GM10248 (cell line): ENCODE results near the gene BACE1-AS.

Experiments used
- CTCF ChIA-PET: fragments of 300-600 bp; sonication (Branson Sonifier 250); formaldehyde crosslinking; extraction: SDS; loops from one replicate; lab custom pipeline; 2021; ENCODE audit warnings: antibody characterized with exemption; lab: Yijun Ruan, JAX
- POLR2A ChIA-PET: fragments of 350-650 bp; sonication (Branson Sonifier 250); formaldehyde crosslinking; extraction: SDS; loops from one replicate; lab custom pipeline; 2020; ENCODE audit warnings: antibody characterized with exemption; lab: Yijun Ruan, JAX
- DNase-seq: peaks from one replicate; pipeline ENCODE4 v3.0.0; 2012; ENCODE audit errors: extremely low spot score
- TF ChIP-seq, protein P1 (sequence below): IDR thresholded peaks from 2 replicates; pipeline ENCODE4 v1.5.1; 2012; ENCODE audit warnings: mild to moderate bottlenecking, low read depth; ENCODE audit errors: extremely low read depth, missing control alignments, control extremely low read depth

The BACE1-AS gene

GRCh38 chr11:117290809-117291396, at the start of gene BACE1-AS:
BACE1-AS (plus strand) TSS chr11:117291346.
- ChIA-PET CTCF (interaction anchor here (3.0 kb wide), 1 partner anchor 11 kb away, joined by 5 read pairs; no protein-coding TSS in a partner anchor), POLR2A (no interaction called here)
- TF ChIP-seq, protein P1, sequence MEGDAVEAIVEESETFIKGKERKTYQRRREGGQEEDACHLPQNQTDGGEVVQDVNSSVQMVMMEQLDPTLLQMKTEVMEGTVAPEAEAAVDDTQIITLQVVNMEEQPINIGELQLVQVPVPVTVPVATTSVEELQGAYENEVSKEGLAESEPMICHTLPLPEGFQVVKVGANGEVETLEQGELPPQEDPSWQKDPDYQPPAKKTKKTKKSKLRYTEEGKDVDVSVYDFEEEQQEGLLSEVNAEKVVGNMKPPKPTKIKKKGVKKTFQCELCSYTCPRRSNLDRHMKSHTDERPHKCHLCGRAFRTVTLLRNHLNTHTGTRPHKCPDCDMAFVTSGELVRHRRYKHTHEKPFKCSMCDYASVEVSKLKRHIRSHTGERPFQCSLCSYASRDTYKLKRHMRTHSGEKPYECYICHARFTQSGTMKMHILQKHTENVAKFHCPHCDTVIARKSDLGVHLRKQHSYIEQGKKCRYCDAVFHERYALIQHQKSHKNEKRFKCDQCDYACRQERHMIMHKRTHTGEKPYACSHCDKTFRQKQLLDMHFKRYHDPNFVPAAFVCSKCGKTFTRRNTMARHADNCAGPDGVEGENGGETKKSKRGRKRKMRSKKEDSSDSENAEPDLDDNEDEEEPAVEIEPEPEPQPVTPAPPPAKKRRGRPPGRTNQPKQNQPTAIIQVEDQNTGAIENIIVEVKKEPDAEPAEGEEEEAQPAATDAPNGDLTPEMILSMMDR, result no peak
- no peak for DNase-seq

- TF ChIP-seq, protein P1, result no peak
- DNase-seq, result no peak
- ChIA-PET POLR2A (no interaction called here), CTCF (interaction anchor here (0.8 kb wide), 1 partner anchor 22 kb away, joined by 3 read pairs; no protein-coding TSS in a partner anchor)
Observed at GRCh38 chr11:117248341-117248740, 42.8 kb upstream of the BACE1-AS start.

DNA sequence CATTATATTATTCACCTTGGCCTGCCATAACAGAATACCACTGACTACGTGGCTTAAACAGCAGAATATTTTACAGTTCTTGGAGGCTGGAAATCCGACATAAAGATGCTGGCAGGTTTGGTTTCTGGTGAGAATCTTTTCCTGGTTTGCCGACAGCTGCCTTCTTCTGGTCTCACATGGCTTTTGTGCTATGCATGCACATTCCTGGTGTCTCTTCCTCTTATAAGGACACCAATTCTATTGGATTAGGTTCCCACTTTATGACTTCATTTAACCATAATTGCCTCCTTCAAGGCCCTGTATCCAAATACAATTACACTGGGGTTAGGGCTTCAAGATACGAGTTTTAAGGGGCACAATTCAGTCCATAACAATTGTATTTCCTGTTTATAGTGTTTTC, 41.6 kb upstream of the BACE1-AS start:
- DNase-seq, result no peak
- POLR2A ChIA-PET, result no interaction called here
- CTCF ChIA-PET, result no interaction called here
- TF ChIP-seq, protein P1, result no peak

DNA sequence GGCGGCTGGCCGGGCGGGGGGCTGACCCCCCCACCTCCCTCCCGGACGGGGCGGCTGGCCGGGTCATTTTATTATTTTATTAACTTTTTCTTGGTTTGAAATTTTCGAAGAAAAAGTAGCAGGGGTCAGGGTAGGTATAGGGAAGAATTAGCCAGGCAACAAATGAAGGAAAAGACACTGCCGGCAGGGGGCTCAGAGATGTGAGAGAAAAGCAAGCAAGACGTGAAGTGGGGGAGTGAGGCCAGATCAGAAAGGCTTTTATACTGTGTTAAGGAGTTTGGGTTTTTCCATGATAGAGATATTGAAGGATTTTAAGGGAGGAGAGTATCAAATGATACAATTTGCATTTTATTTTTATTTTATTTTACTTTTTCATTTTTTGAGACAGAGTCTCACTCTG, 39.6 kb upstream of the BACE1-AS start:
- TF ChIP-seq, protein P1, result no peak
- POLR2A ChIA-PET, result no interaction called here
- DNase-seq, result no peak
- CTCF ChIA-PET, result no interaction called here

- no peak for DNase-seq
- ChIA-PET CTCF (interaction anchor here (1.0 to 1.1 kb wide), 2 partner anchors 10 to 24 kb away, joined by 3 read pairs; partner anchors contain the start of gene PCSK7), POLR2A (no interaction called here)
- TF ChIP-seq, protein P1, result no peak
Observed at GRCh38 chr11:117255966-117256365, 35.2 kb upstream of the BACE1-AS start.

- CTCF ChIA-PET, result interaction anchor here (1.0 to 1.1 kb wide), 2 partner anchors 10 to 25 kb away, joined by 3 read pairs; partner anchors contain the start of gene PCSK7
- TF ChIP-seq, protein P1, result no peak
- POLR2A ChIA-PET, result no interaction called here
- no peak for DNase-seq
Observed at GRCh38 chr11:117256573-117256972, 34.6 kb upstream of the BACE1-AS start.

- TF ChIP-seq, protein P1, result no peak
- ChIA-PET POLR2A (no interaction called here), CTCF (no interaction called here)
- no peak for DNase-seq
Observed at GRCh38 chr11:117258576-117258975, 32.6 kb upstream of the BACE1-AS start.
